GM12891 (cell line): ENCODE data around the gene SLC6A8.
"Not testable (repeated sequence)": the region's sequence is repeated elsewhere in the genome, so short reads cannot be mapped to it uniquely, and the experiment has no call there.

Source experiments
- PAX5 ChIP-seq: IDR thresholded peaks from 2 replicates; pipeline ENCODE4 v1.6.1; 2011; ENCODE audit warnings: low read length, moderate library complexity, mild to moderate bottlenecking; ENCODE audit not compliant: insufficient read depth, severe bottlenecking
- POLR2A ChIP-seq: IDR thresholded peaks from 2 replicates; pipeline ENCODE4 v1.6.1; 2011; ENCODE audit warnings: low read depth, low read length, control low read depth
- POLR2AphosphoS5 ChIP-seq: IDR thresholded peaks from 2 replicates; pipeline ENCODE4 v1.6.1; 2011; ENCODE audit warnings: low read depth, low read length, control low read depth
- POU2F2 ChIP-seq: IDR thresholded peaks from 2 replicates; pipeline ENCODE4 v1.6.1; 2011; ENCODE audit warnings: low read depth, mild to moderate bottlenecking, control low read depth, low read length, moderate library complexity
- SPI1 ChIP-seq: IDR thresholded peaks from 2 replicates; pipeline ENCODE4 v1.6.1; 2011; ENCODE audit warnings: low read depth, low read length, control low read depth
- TAF1 ChIP-seq: IDR thresholded peaks from 2 replicates; pipeline ENCODE4 v1.6.1; 2011; ENCODE audit warnings: low read depth, low read length, control low read depth

DNA sequence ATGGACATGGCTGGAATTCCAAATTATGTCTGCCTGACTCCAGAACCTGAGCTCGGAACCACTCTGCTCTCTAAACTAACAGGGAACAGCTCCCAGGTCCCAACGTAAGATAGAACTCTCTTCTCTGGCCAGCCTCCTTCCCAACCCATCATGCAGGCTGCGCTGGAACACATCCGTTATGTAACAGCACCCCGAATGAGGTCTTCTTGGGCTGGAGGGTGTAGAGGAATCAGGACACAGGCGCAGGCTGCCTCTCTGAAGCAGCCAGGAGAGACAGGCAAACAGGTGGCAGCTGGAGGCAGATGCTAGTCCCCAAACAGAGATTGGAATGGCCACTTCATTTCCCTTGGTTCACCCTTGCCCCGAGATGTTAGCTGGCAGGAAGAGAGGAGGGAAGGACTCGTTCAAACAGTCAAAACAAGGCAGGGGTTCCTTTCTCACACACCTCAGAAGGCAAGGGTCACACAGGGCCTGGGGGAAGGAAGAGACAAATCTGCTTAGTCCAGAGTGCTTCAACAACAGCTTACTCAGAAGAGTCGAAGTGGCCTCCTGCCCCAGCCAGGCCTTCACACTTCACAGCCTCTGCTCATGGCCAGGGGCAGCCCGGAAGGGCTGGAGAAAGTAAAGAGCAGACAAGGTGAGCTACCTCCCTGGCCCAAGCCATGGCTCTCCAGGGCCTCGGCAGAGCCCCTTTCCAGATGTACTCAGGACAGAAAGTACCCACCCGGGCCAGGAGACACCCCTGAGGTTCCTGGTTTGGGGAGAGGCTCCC, 17.1 kb downstream of the SLC6A8 start:
- not testable (repeated sequence) for TF ChIP-seq POLR2A, POLR2AphosphoS5, TAF1, SPI1, POU2F2, PAX5
